Progenitor cell of endocrine pancreas (in vitro differentiated cells): Measurements from ENCODE around the gene EID3. TPM values are rescaled to one million over a fixed set of nuclear protein-coding genes. Genes with fewer than 3 reads are reported as not detected.

Experiments
- DNase-seq: peaks from one replicate; pipeline ENCODE4 v3.0.0; 2021; ENCODE audit warnings: low spot score; ENCODE audit not compliant: unreplicated experiment
- H3K27ac Mint-ChIP-seq: 2 replicates; pipeline ENCODE4 v1.8.0; 2021; ENCODE audit warnings: mild to moderate bottlenecking, moderate library complexity, mixed read lengths
- H3K27me3 Mint-ChIP-seq: 2 replicates; pipeline ENCODE4 v1.8.0; 2021; ENCODE audit warnings: mixed read lengths
- H3K36me3 Mint-ChIP-seq: 2 replicates; pipeline ENCODE4 v1.8.0; 2022; ENCODE audit warnings: mixed read lengths; ENCODE audit not compliant: insufficient read depth
- H3K4me1 Mint-ChIP-seq: 2 replicates; pipeline ENCODE4 v1.8.0; 2021; ENCODE audit warnings: low read depth, mixed read lengths
- H3K4me3 Mint-ChIP-seq: 2 replicates; pipeline ENCODE4 v1.8.0; 2021; ENCODE audit warnings: low read depth, mild to moderate bottlenecking, moderate library complexity, mixed read lengths
- H3K9me3 Mint-ChIP-seq: 2 replicates; pipeline ENCODE4 v1.8.0; 2021; ENCODE audit warnings: low read depth, mixed read lengths
- CTCF ChIP-seq: fragments of 200-600 bp; sonication (generic); IDR thresholded peaks from one replicate; pipeline ENCODE4 v1.5.0; 2021; ENCODE audit warnings: antibody characterized with exemption, mild to moderate bottlenecking; ENCODE audit not compliant: unreplicated experiment
- total RNA-seq: library from RNA; stranded (reverse); gene quantifications from 2 replicates; pipeline ENCODE4 v1.2.1, GENCODE V29; 2021

EID3 gene
- total RNA-seq, 1 donor from 2014 or later, result 2.9 TPM

GRCh38 chr12:104337030-104337558 lies 33.6 kb downstream of the EID3 start:
- Mint-ChIP-seq H3K27me3 (no peaks in the 10 kb centered on the region), H3K4me3 (no peak overlapping the region), H3K27ac (no peak overlapping the region), H3K4me1 (peaks cover 2% of the 10 kb centered on the region), H3K36me3 (peaks cover 15% of the 10 kb centered on the region), H3K9me3 (no peaks in the 10 kb centered on the region)
- DNase-seq, result no peak
- TF ChIP-seq CTCF, result no peak

- Mint-ChIP-seq H3K36me3 (peaks cover 22% of the 10 kb centered on the region), H3K27ac (no peak overlapping the region), H3K27me3 (no peaks in the 10 kb centered on the region), H3K4me3 (no peak overlapping the region), H3K9me3 (no peaks in the 10 kb centered on the region), H3K4me1 (peaks cover 2% of the 10 kb centered on the region)
- no peak for DNase-seq
- TF ChIP-seq CTCF, result no peak
Measured at GRCh38 chr12:104339663-104340062, 36.1 kb downstream of the EID3 start.

- Mint-ChIP-seq H3K27me3 (no peaks in the 10 kb centered on the region), H3K4me1 (peaks cover 2% of the 10 kb centered on the region), H3K4me3 (no peak overlapping the region), H3K36me3 (peaks cover 18% of the 10 kb centered on the region), H3K9me3 (no peaks in the 10 kb centered on the region), H3K27ac (no peak overlapping the region)
- DNase-seq, result no peak
- no peak for TF ChIP-seq CTCF
Measured at GRCh38 chr12:104340177-104340576, 36.6 kb downstream of the EID3 start.

GRCh38 chr12:104340925-104341611 lies 37.5 kb downstream of the EID3 start:
- DNase-seq, result no peak
- Mint-ChIP-seq H3K9me3 (no peaks in the 10 kb centered on the region), H3K36me3 (peaks cover 18% of the 10 kb centered on the region), H3K4me3 (no peak overlapping the region), H3K27ac (peak overlapping the region; percentile 11), H3K4me1 (peaks cover 2% of the 10 kb centered on the region), H3K27me3 (no peaks in the 10 kb centered on the region)
- no peak for TF ChIP-seq CTCF

- TF ChIP-seq CTCF, result no peak
- Mint-ChIP-seq H3K36me3 (peaks cover 18% of the 10 kb centered on the region), H3K4me3 (no peak overlapping the region), H3K9me3 (no peaks in the 10 kb centered on the region), H3K27me3 (no peaks in the 10 kb centered on the region), H3K4me1 (peaks cover 2% of the 10 kb centered on the region), H3K27ac (no peak overlapping the region)
- no peak for DNase-seq
Measured at GRCh38 chr12:104342147-104342546, 38.6 kb downstream of the EID3 start.
